NCI-H2227 (cell line): Measurements from ENCODE around the gene SOSTDC1.

ENCODE experiments used
- DNase-seq: peaks from one replicate; lab custom pipeline; 2025; ENCODE audit not compliant: unreplicated experiment; lab: John Stamatoyannopoulos, UW

SOSTDC1 gene

DNA sequence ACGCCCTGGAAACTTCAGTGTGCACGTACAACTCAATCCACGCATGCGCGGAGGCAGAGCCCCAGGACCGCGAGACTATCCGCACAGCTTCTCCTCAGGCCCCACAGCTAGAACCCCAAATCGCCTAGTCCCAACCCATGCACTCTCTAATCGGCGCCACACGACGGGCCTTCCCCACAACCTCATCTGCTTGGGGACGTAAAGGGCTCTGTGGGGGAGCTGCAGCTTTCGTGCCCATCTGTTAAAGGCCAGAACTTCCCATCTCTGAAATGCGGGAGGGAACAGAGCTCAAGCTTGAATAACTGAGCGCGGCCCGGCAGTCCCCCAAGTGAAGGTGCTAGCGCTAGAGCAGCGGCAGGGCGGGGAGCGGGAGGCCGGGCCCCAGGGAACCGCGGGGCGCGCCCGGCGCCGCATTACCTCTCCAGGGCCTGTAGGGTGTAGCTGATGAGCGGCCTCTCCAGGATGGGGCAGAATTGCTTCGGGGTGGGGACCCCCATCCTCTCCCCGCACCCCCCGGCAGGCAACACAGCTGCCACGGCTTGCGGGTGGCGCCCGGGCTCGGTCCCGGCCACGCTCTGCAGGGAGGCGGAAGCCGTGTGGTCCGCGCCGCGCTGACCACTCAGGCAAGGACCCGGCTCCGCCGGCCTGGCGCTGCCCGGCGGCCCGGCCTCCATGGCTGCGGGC, 44.7 kb downstream of the SOSTDC1 start:
- peak; percentile 84 for DNase-seq

DNA sequence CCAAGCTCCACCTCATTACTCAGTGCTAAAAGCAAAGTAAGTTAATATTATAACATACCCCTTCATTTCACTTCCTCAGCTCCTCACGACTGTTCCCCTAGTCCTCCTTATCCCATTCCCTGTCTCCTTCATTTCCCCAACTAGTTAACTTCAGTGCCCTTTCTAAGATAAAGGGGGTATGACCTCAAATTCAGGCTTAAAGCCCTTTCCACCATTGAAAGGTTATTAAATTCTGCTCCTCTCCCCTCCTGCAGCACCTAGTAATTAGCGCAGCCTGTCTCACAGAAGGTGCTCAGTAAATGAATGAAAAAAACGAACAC, 45.2 kb downstream of the SOSTDC1 start:
- DNase-seq = no peak

DNA sequence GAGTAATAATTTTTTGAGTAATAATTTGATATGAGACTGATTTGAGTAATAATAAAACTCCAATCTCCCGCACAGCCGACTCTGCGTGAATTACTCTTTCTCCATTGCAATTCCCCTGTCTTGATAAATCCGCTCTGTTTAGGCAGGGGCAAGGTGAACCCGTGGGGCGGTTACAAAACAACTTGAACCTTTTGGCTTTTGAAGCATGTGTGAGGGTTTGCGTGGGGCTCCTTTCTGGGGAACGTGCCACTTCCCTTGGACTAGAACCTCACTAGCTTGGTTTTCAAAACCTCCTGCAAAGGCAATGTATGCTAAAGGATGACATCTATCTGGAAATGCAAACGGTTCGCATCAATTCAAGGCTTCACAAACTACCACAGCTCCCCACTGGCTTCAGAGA, 45.7 kb downstream of the SOSTDC1 start:
- no peak for DNase-seq

DNA sequence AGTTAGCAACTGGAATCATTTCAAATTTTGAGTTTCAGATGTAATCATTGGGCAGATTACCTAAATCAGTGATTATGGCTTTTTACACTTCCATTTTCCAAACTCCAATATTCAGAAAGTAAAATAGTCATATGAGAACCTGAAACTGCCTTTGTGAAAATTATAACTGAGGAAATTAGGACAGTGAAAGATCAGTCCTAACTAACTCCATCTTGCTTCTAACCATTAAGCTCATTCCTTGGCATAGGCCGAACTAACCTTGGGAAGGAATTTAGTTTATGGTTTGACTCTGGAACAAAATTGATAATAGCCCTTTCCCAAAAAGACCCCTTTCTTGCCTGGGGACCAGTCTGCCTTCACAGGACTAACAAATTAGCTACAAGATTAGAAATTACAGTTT, 46.4 kb downstream of the SOSTDC1 start:
- no peak for DNase-seq

DNA sequence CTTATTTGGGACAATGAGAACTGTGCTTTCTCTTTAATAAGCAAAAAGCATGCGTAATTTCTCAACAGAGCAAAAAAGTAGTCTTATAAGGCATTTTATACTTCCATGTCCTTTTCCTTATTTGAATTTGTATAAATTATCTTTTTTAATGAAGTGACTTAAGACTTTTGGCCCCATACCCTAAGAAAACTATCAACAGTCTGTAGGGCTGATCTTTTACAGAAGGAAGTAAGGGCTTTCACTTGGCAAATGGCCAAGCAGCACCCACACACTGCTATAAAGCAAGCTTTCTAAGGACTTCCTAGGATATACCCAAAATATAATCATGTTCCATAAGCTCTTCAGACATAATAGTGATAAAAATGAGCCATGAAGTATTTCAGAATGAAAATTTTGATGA, 47.6 kb downstream of the SOSTDC1 start:
- DNase-seq = no peak

DNA sequence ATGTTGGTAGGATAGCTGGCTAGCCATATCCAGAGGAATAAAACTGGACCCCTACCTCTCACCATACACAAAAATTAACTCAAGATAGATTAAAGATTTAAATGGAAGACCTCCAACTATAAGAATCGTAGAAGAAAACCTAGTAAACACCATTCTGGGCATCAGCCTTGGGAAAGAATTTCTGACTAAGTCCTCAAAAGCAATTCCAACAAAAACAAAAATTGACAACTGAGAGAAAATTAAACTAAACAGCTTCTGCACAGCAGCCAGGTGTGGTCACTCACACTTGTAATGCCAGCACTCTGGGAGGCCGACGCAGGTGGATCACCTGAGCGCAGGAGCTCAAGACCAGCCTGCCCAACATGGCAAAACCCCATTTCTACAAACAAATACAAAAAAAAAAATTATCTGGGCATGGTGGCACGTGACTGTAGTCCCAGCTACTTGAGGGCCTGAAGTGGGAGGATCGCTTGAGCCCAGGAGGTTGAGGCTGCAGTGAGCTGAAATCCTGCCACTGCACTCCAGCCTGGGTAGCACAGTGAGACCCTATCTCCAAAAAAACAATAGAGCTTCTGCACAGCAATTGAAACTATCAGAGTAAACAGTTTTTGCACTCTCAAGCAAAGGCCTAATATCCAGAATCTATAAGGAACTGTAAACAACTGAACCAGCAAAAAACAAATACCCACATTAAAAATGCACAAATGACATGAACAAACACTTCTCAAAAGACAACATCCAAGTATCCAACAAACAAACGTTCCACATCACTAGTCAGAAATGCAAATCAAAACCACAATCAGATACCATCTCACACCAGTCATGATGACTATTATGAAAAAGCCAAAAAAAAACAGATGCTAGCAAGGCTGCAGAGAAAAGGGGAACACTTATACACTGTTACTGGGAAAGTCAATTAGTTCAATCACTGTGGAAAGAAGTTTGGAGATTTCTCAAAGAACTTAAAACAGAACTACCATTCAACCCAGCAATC, 49.0 kb downstream of the SOSTDC1 start:
- DNase-seq = no peak

DNA sequence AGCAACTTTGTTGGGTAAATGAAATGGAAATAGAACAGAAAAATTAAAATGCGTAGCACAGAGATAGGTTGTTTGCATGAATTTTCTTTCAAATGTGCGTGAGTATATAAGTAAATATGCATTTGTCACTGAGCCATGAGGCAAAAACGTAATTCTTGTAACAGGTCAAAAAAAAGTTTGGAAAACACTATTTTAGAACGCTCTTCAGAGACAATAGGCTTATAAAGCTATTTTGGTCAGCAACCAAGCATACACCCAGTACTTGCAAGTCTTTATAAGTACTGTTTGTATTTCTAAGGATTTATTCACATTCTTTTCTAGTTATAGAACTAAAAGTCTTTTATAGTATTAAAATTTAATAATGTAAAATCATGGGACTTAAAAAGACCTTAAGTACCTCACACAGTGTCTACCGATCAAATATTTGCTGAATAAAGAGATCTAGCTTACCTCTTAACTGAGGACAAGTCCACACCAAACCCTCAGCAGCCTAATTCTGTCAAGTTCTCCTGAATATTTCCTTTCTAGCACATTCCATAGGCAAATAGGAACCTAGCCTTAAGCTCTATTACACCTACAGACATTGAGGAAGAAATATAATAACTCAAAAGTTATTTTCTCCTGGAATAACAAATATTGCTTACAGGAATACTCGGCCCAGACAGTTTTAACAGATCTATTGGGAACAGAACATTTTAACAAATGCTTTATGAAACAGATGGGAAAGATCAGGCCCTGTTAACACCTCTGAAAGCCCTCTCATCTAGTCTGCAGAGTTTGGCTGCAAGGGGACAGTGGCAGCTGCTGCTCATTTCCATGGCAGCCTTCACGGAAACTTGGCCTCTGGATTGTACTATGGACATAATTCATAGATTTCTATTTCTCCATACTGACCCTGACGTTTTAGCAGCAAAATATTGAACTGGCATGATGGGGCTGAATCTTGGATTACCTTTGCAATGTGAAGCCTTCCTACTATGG, 53.0 kb downstream of the SOSTDC1 start:
- DNase-seq = no peak
